Posterior vena cava (tissue), 2 donors: ENCODE data around the gene PRLR. TPM values are rescaled to one million over a fixed set of nuclear protein-coding genes. Genes with fewer than 3 reads are reported as not detected.

Source experiments
- total RNA-seq, 2 donors: library from RNA; stranded (reverse); fragmentation: NEBNext Ultra II Directional; extraction: Animal tissue kit (Norgen Biotek cat#: 25700); gene quantifications; one replicate each; pipeline ENCODE4 v1.2.1, GENCODE V29; 2021
- donor health status: DM: yes; HTN: yes; CAD: no.
- donor health status: DM: yes; HTN: yes; CAD: no.

The PRLR gene
- total RNA-seq, 2 donors from 2014 or later: 0.86 to 2.5 TPM

Other genes starting within 250 kb of the PRLR start
- gene AGXT2, start 182.5 kb downstream of the PRLR start, total RNA-seq: not detected